Naive thymus-derived CD4-positive, alpha-beta T cell (primary cell): ENCODE measurements around the gene ZNF157. TPM values are rescaled to one million over a fixed set of nuclear protein-coding genes. Genes with fewer than 3 reads are reported as not detected.
A peak's percentile ranks its signal among the peaks of the same experiment; 100 is the strongest.

Experiments used
- ATAC-seq: fragments of 150-1000 bp; cut with Tn5 transposase; 2 replicates; pipeline ENCODE4 v1.10.0; 2021; ENCODE audit warnings: mild to moderate bottlenecking, moderate library complexity
- CTCF ChIA-PET: fragments of 350-600 bp; sonication (Branson Sonifier 250); formaldehyde crosslinking; loops from one replicate; lab custom pipeline; 2021; ENCODE audit warnings: antibody characterized with exemption; lab: Charles Lee
- POLR2A ChIA-PET: fragments of 350-600 bp; sonication (Branson Sonifier 250); formaldehyde crosslinking; loops from one replicate; lab custom pipeline; 2021; ENCODE audit warnings: antibody characterized with exemption, inconsistent platforms; lab: Charles Lee
- DNase-seq, 9 donors: peaks; one replicate each; pipeline versions ENCODE4 v3.0.0 to v3.0.0-alpha.2; 2020 to 2022; ENCODE audit warnings: mixed read lengths in 1 of 9
- H3K27ac ChIP-seq: one replicate; pipeline ENCODE4 v1.7.0; 2013; ENCODE audit warnings: mild to moderate bottlenecking, low read depth, low read length, moderate library complexity
- H3K27me3 ChIP-seq, 2 donors: one replicate each; pipeline ENCODE4 v1.7.0; 2013; ENCODE audit warnings: low read length in 2 of 2, mild to moderate bottlenecking in 2 of 2, moderate library complexity in 2 of 2; ENCODE audit not compliant: control insufficient read depth in 2 of 2, insufficient read depth in 2 of 2
- H3K36me3 ChIP-seq, 3 experiments: 1 replicate in 2 of 3; 2 replicates in 1 of 3; pipeline ENCODE4 v1.7.0; 2013; ENCODE audit warnings: low read length in 3 of 3, mild to moderate bottlenecking in 3 of 3, moderate library complexity in 1 of 3; ENCODE audit not compliant: insufficient read depth in 3 of 3, control insufficient read depth in 2 of 3
- H3K4me1 ChIP-seq, 2 donors: one replicate each; pipeline ENCODE4 v1.7.0; 2013; ENCODE audit warnings: low read length in 2 of 2, mild to moderate bottlenecking in 2 of 2, moderate library complexity in 1 of 2; ENCODE audit not compliant: control insufficient read depth in 2 of 2, insufficient read depth in 2 of 2
- H3K4me3 ChIP-seq: 2 replicates; pipeline ENCODE4 v1.7.0; 2013; ENCODE audit warnings: mild to moderate bottlenecking, low read length
- H3K9me3 ChIP-seq, 3 experiments: 1 replicate in 2 of 3; 2 replicates in 1 of 3; pipeline ENCODE4 v1.7.0; 2013; ENCODE audit warnings: low read length in 3 of 3; ENCODE audit not compliant: control insufficient read depth in 2 of 3
- H3K27ac Mint-ChIP-seq, 9 donors: one replicate each; pipeline ENCODE4 v1.8.0; 2020 to 2022; ENCODE audit warnings: mixed read lengths in 9 of 9, mild to moderate bottlenecking in 8 of 9, moderate library complexity in 5 of 9, inconsistent platforms in 2 of 9
- H3K27me3 Mint-ChIP-seq, 5 donors: one replicate each; pipeline ENCODE4 v1.8.0; 2021 to 2022; ENCODE audit warnings: mixed read lengths in 5 of 5, mild to moderate bottlenecking in 1 of 5
- H3K36me3 Mint-ChIP-seq, 5 donors: one replicate each; pipeline ENCODE4 v1.8.0; 2020 to 2022; ENCODE audit warnings: mixed read lengths in 5 of 5, mild to moderate bottlenecking in 3 of 5, inconsistent platforms in 1 of 5
- H3K4me1 Mint-ChIP-seq, 7 donors: one replicate each; pipeline ENCODE4 v1.8.0; 2020 to 2022; ENCODE audit warnings: mixed read lengths in 7 of 7, mild to moderate bottlenecking in 3 of 7, inconsistent platforms in 1 of 7
- H3K4me3 Mint-ChIP-seq, 10 donors: one replicate each; pipeline ENCODE4 v1.8.0; 2020 to 2022; ENCODE audit warnings: mild to moderate bottlenecking in 10 of 10, mixed read lengths in 10 of 10, moderate library complexity in 6 of 10, inconsistent platforms in 2 of 10
- H3K9me3 Mint-ChIP-seq, 11 donors: one replicate each; pipeline ENCODE4 v1.8.0; 2020 to 2022; ENCODE audit warnings: mixed read lengths in 11 of 11, mild to moderate bottlenecking in 4 of 11, inconsistent platforms in 1 of 11, moderate library complexity in 1 of 11
- intact Hi-C, 2 donors: fragments of 100-400 bp; cut with micrococcal nuclease; formaldehyde crosslinking; loops; one replicate each; pipeline ENCODE4 v1.15.1; 2023
- polyA plus RNA-seq, 2 donors: library from polyadenylated mRNA; unstranded; fragments of 300-500 nt; fragmentation: Illumina TruSeq; gene quantifications; one replicate each; pipeline ENCODE4 v1.2.3, GENCODE V29; 2021
- total RNA-seq, 6 experiments: library from RNA in 5 of 6; stranded (reverse) in 5 of 6; gene quantifications; 1 replicate in 5 of 6; 2 replicates in 1 of 6; pipeline ENCODE4 v1.2.3 and lab custom pipeline; 2021 to 2026

The ZNF157 gene
- total and polyA plus RNA-seq, 7 experiments from 2014 or later, result 0.21 to 2.4 (median 0.96) TPM

DNA sequence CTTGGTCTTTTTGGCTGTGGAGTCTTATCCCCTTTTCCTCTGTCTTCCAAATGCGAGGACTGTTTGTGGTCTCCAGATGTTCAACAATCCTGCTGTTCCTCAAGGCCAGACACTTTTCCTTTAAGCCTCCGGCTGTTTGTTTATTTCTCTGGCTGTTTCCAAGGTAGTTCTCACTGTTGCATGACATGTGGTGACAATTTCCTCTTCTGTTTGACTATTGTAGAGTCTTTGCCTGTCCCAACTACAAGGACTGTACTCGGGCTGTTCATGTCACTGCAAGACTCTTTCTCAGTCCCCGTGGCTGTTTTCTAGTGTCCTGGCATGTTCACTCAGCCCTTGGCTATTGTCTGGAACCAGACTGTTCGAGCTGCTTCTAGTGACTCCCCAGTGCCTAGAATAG, 50.6 kb downstream of the ZNF157 start:
- ChIA-PET POLR2A (no interaction called here), CTCF (no interaction called here)
- Histone ChIP-seq H3K4me3 (no peak overlapping the region), H3K36me3 (no peaks in the 10 kb centered on the region), H3K9me3 (no peaks in the 10 kb centered on the region), H3K27ac (no peak overlapping the region), H3K4me1 (no peaks in the 10 kb centered on the region), H3K27me3 (no peaks in the 10 kb centered on the region)
- Mint-ChIP-seq H3K4me1 (peaks cover 0 to 2% (median 0%) of the 10 kb centered on the region in 7 donors), H3K27ac (peak overlapping the region in 1 of 9 donors; percentile 34), H3K36me3 (peaks cover 0 to 28% (median 16%) of the 10 kb centered on the region in 5 donors), H3K9me3 (peaks cover 0 to 43% (median 10%) of the 10 kb centered on the region in 11 donors), H3K4me3 (no peak overlapping the region), H3K27me3 (no peaks in the 10 kb centered on the region)
- intact Hi-C loops, result no loop called here
- ATAC-seq, result no peak
- no peak for DNase-seq

GRCh38 chrX:47422444-47422843, 52.1 kb downstream of the ZNF157 start:
- Mint-ChIP-seq H3K4me3 (no peak overlapping the region), H3K9me3 (peaks cover 0 to 33% (median 8%) of the 10 kb centered on the region in 11 donors), H3K27me3 (no peaks in the 10 kb centered on the region)

GRCh38 chrX:47430925-47431324, 60.5 kb downstream of the ZNF157 start:
- H3K9me3 ChIP-seq, result no peaks in the 10 kb centered on the region
- H3K9me3 Mint-ChIP-seq, result peaks cover 0 to 10% (median 0%) of the 10 kb centered on the region in 11 donors
- ATAC-seq (no peak), DNase-seq (no peak)
- H3K27ac ChIP-seq, result no peak overlapping the region
- H3K4me1 ChIP-seq, result no peaks in the 10 kb centered on the region
- no peaks in the 10 kb centered on the region for H3K27me3 Mint-ChIP-seq
- H3K27me3 ChIP-seq, result no peaks in the 10 kb centered on the region
- no peaks in the 10 kb centered on the region for H3K4me1 Mint-ChIP-seq
- H3K27ac Mint-ChIP-seq, result no peak overlapping the region
- no peaks in the 10 kb centered on the region for H3K36me3 Mint-ChIP-seq
- intact Hi-C loops, result no loop called here
- H3K36me3 ChIP-seq, result no peaks in the 10 kb centered on the region
- no peak overlapping the region for H3K4me3 Mint-ChIP-seq
- ChIA-PET POLR2A (no interaction called here), CTCF (no interaction called here)
- no peak overlapping the region for H3K4me3 ChIP-seq

More at GRCh38 chrX:47422444-47422843, 52.1 kb downstream of the ZNF157 start:
- DNase-seq, result no peak
- intact Hi-C loops, result no loop called here
- Histone ChIP-seq H3K27me3 (no peaks in the 10 kb centered on the region), H3K4me3 (no peak overlapping the region), H3K4me1 (no peaks in the 10 kb centered on the region), H3K27ac (no peak overlapping the region), H3K9me3 (no peaks in the 10 kb centered on the region), H3K36me3 (no peaks in the 10 kb centered on the region)
- ChIA-PET POLR2A (no interaction called here), CTCF (no interaction called here)
- ATAC-seq, result no peak
- H3K27ac Mint-ChIP-seq, result no peak overlapping the region
- peaks cover 0 to 2% (median 0%) of the 10 kb centered on the region in 7 donors for H3K4me1 Mint-ChIP-seq
- H3K36me3 Mint-ChIP-seq, result peaks cover 0 to 24% (median 8%) of the 10 kb centered on the region in 5 donors

- intact Hi-C loops, result no loop called here
- ChIA-PET POLR2A (no interaction called here), CTCF (no interaction called here)
- Histone ChIP-seq H3K4me1 (no peaks in the 10 kb centered on the region), H3K4me3 (no peak overlapping the region), H3K27me3 (no peaks in the 10 kb centered on the region), H3K36me3 (peaks cover 0 to 35% (median 17%) of the 10 kb centered on the region in 3 experiments), H3K9me3 (peaks cover 4 to 30% (median 15%) of the 10 kb centered on the region in 3 experiments), H3K27ac (no peak overlapping the region)
- Mint-ChIP-seq H3K27me3 (no peaks in the 10 kb centered on the region), H3K9me3 (peaks cover 0 to 79% (median 37%) of the 10 kb centered on the region in 11 donors), H3K36me3 (peaks cover 10 to 69% (median 52%) of the 10 kb centered on the region in 5 donors), H3K4me3 (no peak overlapping the region), H3K27ac (no peak overlapping the region), H3K4me1 (no peaks in the 10 kb centered on the region)
- DNase-seq, result no peak
- no peak for ATAC-seq
Observed at GRCh38 chrX:47446431-47446830, 76.1 kb downstream of the ZNF157 start.

- Histone ChIP-seq H3K4me1 (no peaks in the 10 kb centered on the region), H3K36me3 (peaks cover 0 to 40% (median 17%) of the 10 kb centered on the region in 3 experiments), H3K4me3 (no peak overlapping the region), H3K9me3 (peaks cover 4 to 30% (median 15%) of the 10 kb centered on the region in 3 experiments), H3K27ac (no peak overlapping the region), H3K27me3 (no peaks in the 10 kb centered on the region)
- no peak overlapping the region for H3K4me3 Mint-ChIP-seq
- H3K27me3 Mint-ChIP-seq, result no peaks in the 10 kb centered on the region
- intact Hi-C loops, result no loop called here
- DNase-seq (no peak), ATAC-seq (no peak)
- H3K9me3 Mint-ChIP-seq, result peaks cover 0 to 81% (median 35%) of the 10 kb centered on the region in 11 donors
- peaks cover 11 to 71% (median 54%) of the 10 kb centered on the region in 5 donors for H3K36me3 Mint-ChIP-seq
- H3K27ac Mint-ChIP-seq, result no peak overlapping the region
- no peaks in the 10 kb centered on the region for H3K4me1 Mint-ChIP-seq
- ChIA-PET POLR2A (no interaction called here), CTCF (no interaction called here)
Observed at GRCh38 chrX:47446971-47447370, 76.6 kb downstream of the ZNF157 start.

DNA sequence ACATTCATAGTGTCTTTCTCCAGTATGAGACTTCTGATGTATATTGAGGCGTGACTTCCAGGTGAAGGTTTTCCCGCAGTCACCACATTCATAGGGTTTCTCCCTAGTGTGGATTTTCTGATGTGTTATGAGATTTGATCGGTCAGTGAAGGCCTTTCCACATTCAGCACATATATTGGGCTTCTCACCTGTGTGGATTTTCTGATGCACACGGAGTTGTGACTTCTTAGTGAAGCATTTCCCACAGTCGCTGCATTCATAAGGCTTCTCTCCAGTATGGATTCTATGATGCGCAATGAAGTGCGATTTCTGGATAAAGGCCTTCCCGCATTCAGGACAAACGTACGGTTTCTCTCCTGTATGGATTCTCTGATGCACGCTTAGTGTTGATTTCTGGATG, 77.2 kb downstream of the ZNF157 start:
- intact Hi-C loops, result no loop called here
- Mint-ChIP-seq H3K4me1 (no peaks in the 10 kb centered on the region), H3K27ac (no peak overlapping the region), H3K27me3 (no peaks in the 10 kb centered on the region), H3K36me3 (peaks cover 13 to 76% (median 61%) of the 10 kb centered on the region in 5 donors), H3K4me3 (no peak overlapping the region), H3K9me3 (peaks cover 0 to 86% (median 33%) of the 10 kb centered on the region in 11 donors)
- Histone ChIP-seq H3K9me3 (peaks cover 4 to 30% (median 15%) of the 10 kb centered on the region in 3 experiments), H3K27ac (no peak overlapping the region), H3K4me1 (no peaks in the 10 kb centered on the region), H3K4me3 (no peak overlapping the region), H3K27me3 (no peaks in the 10 kb centered on the region), H3K36me3 (peaks cover 0 to 47% (median 17%) of the 10 kb centered on the region in 3 experiments)
- ATAC-seq, result no peak
- DNase-seq, result no peak
- POLR2A ChIA-PET, result no interaction called here
- CTCF ChIA-PET, result no interaction called here

DNA sequence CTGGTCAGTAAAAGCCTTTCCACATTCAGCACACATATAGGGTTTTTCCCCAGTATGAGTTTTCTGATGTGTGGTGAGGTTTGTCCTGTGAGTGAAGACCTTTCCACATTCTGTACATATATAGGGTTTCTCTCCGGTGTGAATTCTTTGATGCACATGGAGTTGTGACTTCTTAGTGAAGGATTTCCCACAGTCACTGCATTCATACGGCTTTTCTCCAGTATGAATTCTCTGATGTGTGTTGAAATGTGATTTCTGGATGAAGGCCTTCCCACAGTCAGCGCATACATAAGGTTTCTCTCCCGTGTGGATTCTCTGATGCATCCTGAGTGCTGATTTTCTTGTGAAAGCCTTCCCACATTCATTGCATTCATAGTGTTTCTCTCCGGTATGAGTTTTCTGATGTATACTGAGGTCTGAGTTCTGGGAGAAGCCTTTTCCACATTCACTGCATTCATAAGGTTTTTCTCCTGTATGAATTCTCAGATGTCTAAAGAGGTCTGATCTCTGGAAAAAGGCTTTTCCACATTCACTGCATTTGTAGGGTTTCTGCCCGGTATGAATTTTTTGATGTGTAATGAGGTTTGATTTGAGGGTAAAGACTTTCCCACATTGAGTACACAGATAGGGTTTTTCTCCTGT, 77.9 kb downstream of the ZNF157 start:
- H3K4me3 ChIP-seq, result no peak overlapping the region
- peaks cover 4 to 30% (median 15%) of the 10 kb centered on the region in 3 experiments for H3K9me3 ChIP-seq
- H3K4me3 Mint-ChIP-seq, result no peak overlapping the region
- POLR2A ChIA-PET, result no interaction called here
- intact Hi-C loops, result no loop called here
- no peak overlapping the region for H3K27ac ChIP-seq
- peaks cover 0 to 52% (median 17%) of the 10 kb centered on the region in 3 experiments for H3K36me3 ChIP-seq
- peaks cover 15 to 82% (median 67%) of the 10 kb centered on the region in 5 donors for H3K36me3 Mint-ChIP-seq
- no peak for DNase-seq
- ATAC-seq, result no peak
- no peak overlapping the region for H3K27ac Mint-ChIP-seq
- peaks cover 0 to 93% (median 33%) of the 10 kb centered on the region in 11 donors for H3K9me3 Mint-ChIP-seq
- H3K4me1 Mint-ChIP-seq, result no peaks in the 10 kb centered on the region
- no peaks in the 10 kb centered on the region for H3K27me3 ChIP-seq
- no peaks in the 10 kb centered on the region for H3K27me3 Mint-ChIP-seq
- CTCF ChIA-PET, result no interaction called here
- H3K4me1 ChIP-seq, result no peaks in the 10 kb centered on the region
